ENCODE results near the gene CSNK1G2. TPM values are rescaled to one million over a fixed set of nuclear protein-coding genes. Genes with fewer than 3 reads are reported as not detected.

Gene CSNK1G2
- total RNA-seq, 3 donors from 2014 or later: 31.5 to 76.7 (median 68.2) TPM

GRCh38 chr19:1953441-1954094 lies 12.6 kb downstream of the CSNK1G2 start:
- H3K36me3 ChIP-seq: no peaks in the 10 kb centered on the region
- no peaks in the 10 kb centered on the region for H3K27me3 ChIP-seq
- intact Hi-C loops (cut with DNase I; ENCODE audit: low total_unique reads): no loop called here
- no peaks in the 10 kb centered on the region for H3K9me3 ChIP-seq
- no peak for TF ChIP-seq POLR2A (IDR thresholded peaks at IDR 0.05)
- no peak for TF ChIP-seq POLR2AphosphoS5 (IDR thresholded peaks at IDR 0.05)
- TF ChIP-seq, protein P1, sequence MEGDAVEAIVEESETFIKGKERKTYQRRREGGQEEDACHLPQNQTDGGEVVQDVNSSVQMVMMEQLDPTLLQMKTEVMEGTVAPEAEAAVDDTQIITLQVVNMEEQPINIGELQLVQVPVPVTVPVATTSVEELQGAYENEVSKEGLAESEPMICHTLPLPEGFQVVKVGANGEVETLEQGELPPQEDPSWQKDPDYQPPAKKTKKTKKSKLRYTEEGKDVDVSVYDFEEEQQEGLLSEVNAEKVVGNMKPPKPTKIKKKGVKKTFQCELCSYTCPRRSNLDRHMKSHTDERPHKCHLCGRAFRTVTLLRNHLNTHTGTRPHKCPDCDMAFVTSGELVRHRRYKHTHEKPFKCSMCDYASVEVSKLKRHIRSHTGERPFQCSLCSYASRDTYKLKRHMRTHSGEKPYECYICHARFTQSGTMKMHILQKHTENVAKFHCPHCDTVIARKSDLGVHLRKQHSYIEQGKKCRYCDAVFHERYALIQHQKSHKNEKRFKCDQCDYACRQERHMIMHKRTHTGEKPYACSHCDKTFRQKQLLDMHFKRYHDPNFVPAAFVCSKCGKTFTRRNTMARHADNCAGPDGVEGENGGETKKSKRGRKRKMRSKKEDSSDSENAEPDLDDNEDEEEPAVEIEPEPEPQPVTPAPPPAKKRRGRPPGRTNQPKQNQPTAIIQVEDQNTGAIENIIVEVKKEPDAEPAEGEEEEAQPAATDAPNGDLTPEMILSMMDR (IDR thresholded peaks at IDR 0.05): no peak
- no peaks in the 10 kb centered on the region for H3K4me1 ChIP-seq
- DNase-seq (ENCODE audit: low spot score in 2 of 2): no peak
- H3K27ac ChIP-seq: no peak overlapping the region
- no peak overlapping the region for H3K4me3 ChIP-seq

DNA sequence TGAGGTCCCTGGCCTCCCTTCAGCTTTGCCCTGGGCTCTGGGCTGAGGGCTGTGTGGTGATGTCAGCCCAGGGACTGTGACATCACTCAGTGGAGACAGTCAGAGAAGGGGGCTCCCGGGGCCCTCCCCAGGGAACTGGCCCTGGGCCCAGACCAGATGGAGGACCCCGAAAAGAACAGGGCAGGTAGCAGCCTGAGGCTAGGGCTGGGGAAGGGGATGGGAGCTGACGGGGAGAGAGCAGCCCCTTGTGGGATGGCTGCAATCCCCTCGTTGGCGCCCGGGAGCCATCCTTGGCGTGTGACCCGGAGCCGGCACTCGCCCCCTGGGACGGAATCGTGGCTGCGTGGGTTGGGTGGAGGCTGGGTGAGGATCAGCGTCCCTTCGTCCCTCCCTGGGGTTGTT lies 13.6 kb downstream of the CSNK1G2 start:
- intact Hi-C loops (cut with DNase I; ENCODE audit: low total_unique reads): no loop called here
- no peak for DNase-seq (ENCODE audit: low spot score in 2 of 2)
- H3K27me3 ChIP-seq: no peaks in the 10 kb centered on the region
- no peaks in the 10 kb centered on the region for H3K36me3 ChIP-seq
- H3K9me3 ChIP-seq: no peaks in the 10 kb centered on the region
- H3K27ac ChIP-seq: no peak overlapping the region
- H3K4me1 ChIP-seq: no peaks in the 10 kb centered on the region
- no peak overlapping the region for H3K4me3 ChIP-seq
- no peak for TF ChIP-seq POLR2A (IDR thresholded peaks at IDR 0.05)

DNA sequence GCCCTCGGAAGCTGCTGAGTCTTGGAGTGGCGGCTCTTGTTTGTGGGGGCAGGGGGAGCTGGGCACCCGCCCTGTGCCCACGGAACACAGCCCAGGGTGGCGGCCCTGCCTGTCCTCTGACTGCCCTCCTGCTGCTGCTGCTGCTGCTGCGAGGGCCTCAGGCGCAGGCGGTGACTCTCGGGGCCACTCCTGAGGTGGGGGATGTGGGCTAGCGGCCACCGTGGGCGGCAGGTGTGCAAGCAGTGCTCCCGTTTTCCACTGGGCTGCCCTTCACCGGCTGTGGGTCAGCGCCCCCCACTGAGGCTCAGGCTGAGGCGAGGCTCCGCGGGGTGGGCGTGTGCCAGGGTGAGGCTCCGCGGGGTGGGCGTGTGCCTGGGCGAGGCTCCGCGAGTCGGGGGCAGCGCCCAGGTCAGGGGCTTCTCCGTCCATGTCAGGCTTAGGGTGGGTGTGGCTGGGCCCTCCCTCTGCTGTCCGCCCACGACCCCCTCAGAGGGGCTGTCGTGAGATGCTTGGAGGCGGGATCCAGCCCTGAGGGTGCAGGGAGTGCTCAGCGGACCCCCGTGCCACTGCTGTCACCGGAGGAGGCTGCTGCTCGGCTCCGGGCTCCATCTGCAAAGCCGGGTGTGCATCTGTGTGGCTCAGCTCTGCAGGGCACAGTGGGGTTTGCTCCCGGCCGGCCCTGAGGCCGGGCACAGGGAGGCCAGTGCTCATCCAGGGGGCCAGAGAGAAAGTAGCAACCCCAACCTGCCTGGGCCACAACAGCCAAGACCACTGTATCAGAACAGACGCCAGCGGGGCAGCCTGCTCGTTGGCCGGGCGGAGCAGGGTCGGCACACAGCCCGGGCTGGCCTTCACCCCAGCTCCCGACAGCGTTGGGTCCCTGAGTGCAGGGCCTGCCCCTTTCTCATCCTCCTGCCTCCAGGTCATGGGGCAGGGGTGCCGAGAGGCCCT lies 14.5 kb downstream of the CSNK1G2 start:
- Histone ChIP-seq H3K27me3 (no peaks in the 10 kb centered on the region), H3K9me3 (no peaks in the 10 kb centered on the region), H3K4me1 (no peaks in the 10 kb centered on the region), H3K27ac (no peak overlapping the region), H3K4me3 (no peak overlapping the region), H3K36me3 (no peaks in the 10 kb centered on the region)
- intact Hi-C loops (cut with DNase I; ENCODE audit: low total_unique reads): no loop called here
- TF ChIP-seq POLR2AphosphoS5 (IDR thresholded peaks at IDR 0.05): no peak
- TF ChIP-seq, protein P1 (IDR thresholded peaks at IDR 0.05): no peak
- TF ChIP-seq POLR2A (IDR thresholded peaks at IDR 0.05): no peak
- DNase-seq (ENCODE audit: low spot score in 2 of 2): no peak

GRCh38 chr19:1956122-1956494 lies 15.1 kb downstream of the CSNK1G2 start:
- Histone ChIP-seq H3K4me1 (no peaks in the 10 kb centered on the region), H3K36me3 (no peaks in the 10 kb centered on the region), H3K27me3 (no peaks in the 10 kb centered on the region), H3K27ac (no peak overlapping the region), H3K4me3 (no peak overlapping the region), H3K9me3 (no peaks in the 10 kb centered on the region)
- DNase-seq (ENCODE audit: low spot score in 2 of 2): no peak
- intact Hi-C loops (cut with DNase I; ENCODE audit: low total_unique reads): no loop called here
- TF ChIP-seq, protein P1 (IDR thresholded peaks at IDR 0.05): no peak
- TF ChIP-seq POLR2A (IDR thresholded peaks at IDR 0.05) (no peak), POLR2AphosphoS5 (IDR thresholded peaks at IDR 0.05) (no peak)

DNA sequence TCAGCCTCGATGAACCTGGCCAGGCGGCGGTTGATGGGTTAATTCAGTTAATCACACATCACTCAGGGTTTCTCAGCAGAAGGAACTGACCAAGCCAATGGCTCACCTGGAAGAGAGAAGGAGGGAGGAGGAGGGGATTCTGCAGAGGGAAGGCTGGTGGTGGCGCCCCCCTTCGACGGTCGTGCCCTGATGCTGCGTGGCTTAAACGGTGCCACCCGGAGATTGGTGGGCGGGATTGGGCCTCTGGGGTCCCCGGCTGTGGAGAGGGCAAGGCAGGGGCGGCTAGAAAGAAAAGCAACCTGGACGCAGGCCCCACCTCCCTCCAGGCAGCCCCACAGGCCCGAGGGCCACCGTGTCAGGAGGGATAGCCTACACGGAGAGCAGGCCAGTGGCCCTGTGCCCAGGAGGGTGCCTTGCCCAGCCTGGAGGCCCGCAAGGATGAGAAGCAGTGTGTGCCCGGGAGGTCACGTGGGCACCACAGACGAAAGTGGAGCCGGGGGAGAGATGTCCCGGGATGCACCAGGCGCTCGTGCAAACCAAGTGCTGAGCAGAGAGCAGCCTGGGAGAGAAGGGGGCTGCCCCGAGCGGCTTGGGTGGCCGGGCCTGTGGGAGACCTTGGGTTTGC lies 16.0 kb downstream of the CSNK1G2 start:
- Histone ChIP-seq H3K4me1 (no peaks in the 10 kb centered on the region), H3K9me3 (no peaks in the 10 kb centered on the region), H3K27me3 (no peaks in the 10 kb centered on the region), H3K36me3 (no peaks in the 10 kb centered on the region), H3K27ac (no peak overlapping the region), H3K4me3 (peak overlapping the region in 1 of 3 donors; percentile 5)
- DNase-seq (ENCODE audit: low spot score in 2 of 2): no peak
- TF ChIP-seq POLR2A (IDR thresholded peaks at IDR 0.05) (no peak), POLR2AphosphoS5 (IDR thresholded peaks at IDR 0.05) (no peak)
- TF ChIP-seq, protein P1 (IDR thresholded peaks at IDR 0.05): no peak
- intact Hi-C loops (cut with DNase I; ENCODE audit: low total_unique reads): no loop called here
